HT-29 (cell line): ENCODE results near the gene IRF6. TPM values are rescaled to one million over a fixed set of nuclear protein-coding genes. Genes with fewer than 3 reads are reported as not detected.

Experiments used
- DNase-seq: peaks from one replicate; pipeline ENCODE4 v3.0.0-alpha.2; 2015; ENCODE audit warnings: low spot score
- total RNA-seq: library from RNA; depleted of rRNA; stranded (reverse); fragments of >200 nt; shearing (Covaris generic); gene quantifications from 2 replicates; pipeline ENCODE4 v1.2.3, GENCODE V29; 2014

The IRF6 gene
- total RNA-seq, 1 experiment from 2014 or later: 30.2 TPM

DNA sequence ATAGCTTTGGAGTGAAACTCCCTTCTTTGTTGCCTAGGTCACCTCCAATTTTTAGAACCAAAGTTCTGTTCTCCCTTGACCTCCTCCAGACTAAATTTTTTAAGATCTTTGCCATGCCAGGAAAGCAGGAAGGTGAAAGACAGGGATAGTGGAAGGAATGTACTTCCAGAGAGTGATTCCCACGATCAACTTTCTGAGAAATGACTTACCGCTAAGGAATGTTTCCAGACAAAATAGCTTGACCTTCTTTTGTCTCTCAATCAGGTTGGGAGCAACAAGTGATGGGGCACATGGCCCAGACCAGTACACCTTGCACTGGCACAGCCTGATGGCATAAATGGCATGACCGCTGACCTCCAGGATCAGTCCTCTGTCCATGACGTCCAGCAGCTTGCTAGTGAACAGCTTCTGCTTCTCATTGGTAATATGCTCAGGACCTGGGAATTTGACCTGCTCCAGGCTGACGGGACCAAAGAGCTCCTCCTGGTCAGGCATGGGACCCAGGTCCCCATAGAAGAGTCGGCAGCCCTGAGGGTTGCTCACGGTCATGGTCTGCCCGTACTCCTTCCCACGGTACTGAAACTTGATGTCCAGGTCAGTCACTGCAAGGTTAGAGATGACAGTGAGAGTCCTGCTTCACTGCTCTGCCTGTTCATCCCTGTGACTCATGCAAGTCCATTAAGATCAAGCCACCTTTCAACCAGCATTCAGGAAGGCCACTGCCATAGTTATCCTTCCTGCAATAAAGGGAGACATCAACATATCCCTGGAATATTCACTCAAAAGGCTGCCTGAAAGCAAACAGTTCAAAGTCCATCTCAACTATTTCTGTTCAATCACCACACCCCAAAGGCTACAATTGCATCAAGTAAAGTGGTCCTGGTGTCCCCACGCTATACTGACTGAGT lies 15.4 kb downstream of the IRF6 start:
- no peak for DNase-seq

DNA sequence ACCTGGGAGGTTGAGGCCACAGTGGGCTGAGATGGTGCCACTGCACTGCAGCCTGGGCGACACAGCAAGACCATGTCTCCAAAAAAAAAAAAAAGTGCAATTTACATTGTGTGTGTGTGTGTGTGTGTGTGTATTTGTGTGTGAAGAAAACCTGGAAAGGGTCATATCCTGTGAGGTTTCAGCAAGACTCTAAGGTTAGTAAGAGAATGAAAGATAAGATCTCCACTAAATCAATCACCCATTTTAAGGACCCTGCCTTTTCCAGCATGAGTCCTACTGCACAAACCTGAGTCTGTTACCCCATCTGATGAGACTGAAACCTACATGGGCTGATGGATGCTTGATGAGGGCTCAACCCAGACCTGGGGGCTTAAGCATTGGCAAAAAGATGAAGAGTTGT lies 16.7 kb downstream of the IRF6 start:
- no peak for DNase-seq

DNA sequence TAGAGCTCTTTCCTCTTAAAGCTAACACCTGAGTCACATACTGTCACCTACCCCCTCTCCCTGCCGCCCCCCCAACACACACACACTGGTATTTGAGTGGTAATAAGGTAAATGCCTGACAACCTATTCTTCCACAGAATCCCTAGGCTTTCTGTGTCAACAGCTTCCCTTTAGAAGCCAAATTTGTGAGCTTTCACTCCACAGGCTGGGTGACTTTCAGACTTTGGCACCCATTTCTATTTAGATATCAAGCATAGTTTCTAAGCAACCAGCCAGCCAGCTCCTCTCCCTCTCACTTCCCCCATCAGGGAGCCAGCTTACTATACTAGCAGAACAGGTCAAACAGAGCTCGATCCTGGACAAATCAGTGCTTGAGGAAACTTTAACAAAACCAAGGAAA lies 18.4 kb downstream of the IRF6 start:
- no peak for DNase-seq

DNA sequence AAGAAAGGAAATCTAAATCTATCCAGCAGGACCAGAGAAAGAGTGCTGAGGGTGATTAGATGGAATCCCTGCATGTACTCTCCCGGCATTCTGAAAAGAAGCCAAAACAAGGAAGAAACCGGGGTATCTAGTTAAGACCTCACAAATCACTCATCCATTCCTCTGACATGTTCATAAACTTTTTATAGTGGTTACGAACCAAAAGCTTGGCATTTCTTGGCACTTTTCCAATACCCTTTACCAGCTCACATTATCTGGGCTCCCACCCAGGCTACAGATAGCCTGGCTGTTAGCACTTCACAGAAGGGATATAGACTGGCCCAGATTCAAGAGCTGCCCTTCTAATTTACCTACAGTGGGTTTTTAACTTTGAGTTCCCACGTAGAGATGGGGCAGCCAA lies 19.8 kb downstream of the IRF6 start:
- DNase-seq: no peak

GRCh38 chr1:209785592-209785991 lies 20.4 kb downstream of the IRF6 start:
- no peak for DNase-seq

DNA sequence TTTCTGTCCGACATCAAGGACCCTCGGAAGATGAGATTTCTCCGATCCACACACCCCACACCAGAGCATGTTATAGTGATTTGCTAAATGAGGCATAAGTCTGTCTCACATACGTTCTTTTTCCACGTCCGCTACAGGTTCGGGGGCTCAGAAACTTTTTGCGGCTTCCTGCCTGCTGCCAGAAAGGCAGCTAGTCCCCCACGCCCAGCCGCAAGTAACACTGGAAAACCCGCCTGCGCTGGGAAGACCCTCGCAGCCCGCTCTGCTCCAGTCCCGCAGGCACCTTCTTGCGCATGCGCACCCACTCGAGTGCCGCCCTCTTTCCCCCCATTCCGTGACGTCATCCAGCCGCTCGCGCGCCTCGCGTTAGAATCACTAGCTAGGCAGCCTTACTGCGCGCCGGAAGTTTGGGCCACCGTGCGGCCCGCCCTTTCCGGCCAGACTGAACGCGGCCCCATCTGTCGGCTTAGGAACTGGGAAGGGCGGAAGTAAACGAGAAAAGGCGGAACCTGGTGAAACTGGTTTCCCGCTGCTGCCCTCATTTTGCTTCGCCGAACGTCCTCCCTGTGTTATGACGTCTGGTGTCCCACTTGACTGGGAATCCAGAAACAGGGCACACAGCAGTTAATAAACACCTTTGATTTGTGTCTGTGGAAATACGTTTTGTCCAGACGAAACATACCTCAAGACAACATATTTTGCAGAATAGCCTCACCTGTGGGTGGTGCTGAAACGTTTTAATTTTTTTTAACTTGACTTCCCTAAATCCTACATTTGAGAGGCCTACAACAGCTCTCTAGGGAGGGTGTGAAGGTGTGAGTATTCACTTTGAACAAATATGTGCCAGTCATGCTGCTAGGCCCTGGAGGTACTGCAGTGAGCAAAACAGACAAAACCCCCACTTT lies 21.4 kb downstream of the IRF6 start, which contains the start of gene C1orf74:
C1orf74 (minus strand) TSS at position 295 of the 905 bp plus-strand sequence. CDS start 925 bp downstream, outside the sequence.
- peak; percentile 99 for DNase-seq

GRCh38 chr1:209783386-209783785 lies 22.6 kb downstream of the IRF6 start:
- no peak for DNase-seq

- DNase-seq: no peak
Observed at GRCh38 chr1:209780268-209780667, 25.7 kb downstream of the IRF6 start.

DNA sequence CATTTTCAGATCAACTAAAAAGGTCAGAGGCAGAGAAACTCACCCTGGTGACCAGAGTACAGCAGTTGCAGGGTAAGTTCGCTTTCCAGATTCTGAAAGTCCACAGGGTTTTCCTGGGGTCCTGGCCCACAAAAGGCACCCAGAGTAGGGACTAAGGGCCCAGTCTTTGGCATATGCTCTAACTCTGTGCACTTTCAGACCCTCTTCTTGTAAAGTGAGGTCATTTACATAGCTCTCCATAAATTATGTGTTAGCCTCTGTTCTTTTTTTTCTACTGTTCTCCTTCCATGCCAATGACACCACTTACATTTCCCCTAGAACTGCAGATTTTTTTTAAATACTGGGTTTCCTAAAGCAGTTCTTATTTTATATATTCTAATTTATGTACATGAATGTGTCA lies 27.8 kb downstream of the IRF6 start:
- no peak for DNase-seq

GRCh38 chr1:209777587-209777986 lies 28.4 kb downstream of the IRF6 start:
- no peak for DNase-seq

- no peak for DNase-seq
Observed at GRCh38 chr1:209775678-209776077, 30.3 kb downstream of the IRF6 start.

DNA sequence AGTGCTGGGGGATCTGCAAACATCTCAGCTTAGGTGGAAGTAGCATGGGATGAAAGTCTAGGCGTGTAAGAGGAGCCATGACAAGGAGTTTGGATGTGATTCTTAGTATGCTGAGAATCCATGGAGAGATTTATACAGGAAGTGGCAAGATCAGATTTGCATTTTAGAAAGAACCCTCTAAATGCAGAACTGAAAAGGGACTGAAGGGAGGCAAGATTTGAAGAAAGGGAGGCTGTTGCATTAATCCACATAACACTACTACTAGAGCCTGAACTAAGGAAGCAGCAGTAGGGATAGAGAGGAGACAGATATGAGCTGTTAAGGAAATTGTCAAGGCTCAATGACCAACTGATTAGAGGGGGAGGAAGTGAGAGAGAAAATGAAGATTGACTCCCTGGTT lies 31.4 kb downstream of the IRF6 start:
- DNase-seq: no peak

GRCh38 chr1:209772126-209772525 lies 33.8 kb downstream of the IRF6 start:
- no peak for DNase-seq

- no peak for DNase-seq
Observed at GRCh38 chr1:209770636-209771415, 35.1 kb downstream of the IRF6 start.

DNA sequence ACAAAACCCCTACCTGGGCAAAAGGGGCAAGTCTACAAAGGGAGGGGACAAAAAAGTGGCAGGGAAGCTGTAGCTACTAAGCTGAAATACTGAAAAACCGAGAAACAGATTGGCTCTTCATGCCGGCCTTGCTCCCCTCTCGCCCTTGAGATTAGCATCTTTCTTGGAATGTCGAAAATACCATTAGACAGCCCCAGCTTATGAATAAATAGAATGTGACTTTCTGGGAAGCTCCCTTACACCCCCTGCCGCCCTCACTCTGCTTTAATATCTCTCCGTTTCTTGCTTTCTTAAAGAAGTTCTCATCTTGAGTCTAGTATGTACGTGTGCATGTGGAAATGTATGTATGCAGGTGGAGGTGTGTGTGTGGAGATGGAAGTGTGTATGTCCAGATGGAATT lies 36.0 kb downstream of the IRF6 start:
- no peak for DNase-seq

- no peak for DNase-seq
Observed at GRCh38 chr1:209769171-209769904, 36.6 kb downstream of the IRF6 start.

DNA sequence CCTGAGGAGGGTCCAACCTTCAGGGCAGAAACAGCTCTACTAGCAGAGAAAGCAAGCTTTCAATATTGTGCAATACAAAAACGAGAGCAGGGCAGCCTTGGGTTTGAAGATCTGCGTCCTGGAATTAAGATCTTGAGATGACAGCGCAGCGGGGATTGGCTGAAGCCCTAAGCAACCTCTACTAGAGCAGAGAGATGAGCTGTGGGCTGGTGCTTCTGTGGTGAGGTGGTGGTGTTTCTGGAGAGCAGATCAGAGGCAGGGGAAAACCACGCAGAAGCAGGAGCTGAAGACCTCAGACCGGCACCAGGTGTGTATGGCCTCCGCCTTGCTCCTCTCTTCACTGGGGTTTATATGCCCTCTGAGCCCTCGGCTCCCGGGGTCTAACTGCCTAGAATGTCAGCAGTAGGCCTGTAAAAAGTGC lies 37.6 kb downstream of the IRF6 start:
- DNase-seq: no peak

GRCh38 chr1:209767706-209768105 lies 38.2 kb downstream of the IRF6 start:
- DNase-seq: no peak

DNA sequence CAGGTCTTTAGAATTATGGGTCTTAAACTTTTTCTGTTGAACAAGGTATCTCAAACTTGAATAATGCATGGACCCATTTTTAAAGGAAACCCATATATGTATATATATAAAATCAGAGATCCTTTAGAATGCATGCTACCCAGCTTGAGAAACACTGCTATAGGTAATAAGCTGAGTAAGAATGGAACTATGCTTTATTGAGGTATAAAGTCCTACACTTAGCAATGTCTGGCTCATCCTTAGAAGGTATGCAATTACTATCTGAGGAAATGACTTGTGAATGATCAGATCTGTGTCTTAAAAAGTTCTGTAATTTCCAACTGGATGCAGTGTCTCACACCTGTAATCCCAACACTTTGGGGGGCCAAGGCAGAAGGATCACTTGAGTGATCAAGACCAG lies 38.8 kb downstream of the IRF6 start:
- no peak for DNase-seq

DNA sequence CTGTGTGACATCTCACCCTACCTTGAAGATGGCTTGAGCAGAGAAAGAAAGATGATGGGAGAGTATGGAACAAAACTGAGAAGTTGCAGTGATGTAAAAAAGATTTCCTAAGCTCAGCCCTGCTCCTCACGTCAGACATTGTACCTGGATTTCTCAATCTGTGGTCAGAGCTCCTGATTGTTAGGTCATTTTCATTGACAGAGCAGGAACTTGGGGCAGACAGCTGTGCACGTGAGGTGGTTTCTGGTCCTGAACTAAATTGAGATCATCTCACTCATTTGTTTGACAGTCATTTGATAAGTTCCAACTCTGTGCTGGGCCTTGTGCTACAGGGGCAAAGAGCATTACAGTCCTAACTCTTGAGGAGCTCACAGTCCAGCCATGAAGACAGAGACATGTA lies 39.9 kb downstream of the IRF6 start:
- no peak for DNase-seq
